Stimulated activated CD8-positive, alpha-beta memory T cell treated with anti-CD3 and anti-CD28 coated beads, Interleukin-4, amount 100 ng/mL, for 24 hours (primary cell): ENCODE data around the gene GGT1.
"Not testable (repeated sequence)": the region's sequence is repeated elsewhere in the genome, so short reads cannot be mapped to it uniquely, and the experiment has no call there.

Source experiments
- DNase-seq: peaks from one replicate; pipeline ENCODE4 v3.0.0-alpha.2; 2020; ENCODE audit warnings: low read depth

GGT1 gene

GRCh38 chr22:24584166-24584790 is 18.7 kb upstream of the GGT1 start:
- DNase-seq: no peak

GRCh38 chr22:24584871-24585411 is 18.1 kb upstream of the GGT1 start:
- no peak for DNase-seq

GRCh38 chr22:24585461-24585860 is 17.5 kb upstream of the GGT1 start:
- no peak for DNase-seq

GRCh38 chr22:24585927-24586546 is 17.0 kb upstream of the GGT1 start:
- DNase-seq: no peak

- DNase-seq: no peak
Observed at GRCh38 chr22:24587251-24587650, 15.7 kb upstream of the GGT1 start.

GRCh38 chr22:24587948-24588347 is 15.0 kb upstream of the GGT1 start:
- no peak for DNase-seq

GRCh38 chr22:24588381-24588756 is 14.6 kb upstream of the GGT1 start:
- no peak for DNase-seq

GRCh38 chr22:24588757-24589481 is 14.1 kb upstream of the GGT1 start:
- no peak for DNase-seq

- DNase-seq: no peak
Observed at GRCh38 chr22:24589518-24590030, 13.4 kb upstream of the GGT1 start.

- DNase-seq: no peak
Observed at GRCh38 chr22:24590596-24591173, 12.3 kb upstream of the GGT1 start.

GRCh38 chr22:24591286-24591830 is 11.6 kb upstream of the GGT1 start:
- no peak for DNase-seq

GRCh38 chr22:24592058-24592850 is 10.7 kb upstream of the GGT1 start:
- DNase-seq: no peak

- DNase-seq: peak; percentile 22
Observed at GRCh38 chr22:24592851-24593558, 10.0 kb upstream of the GGT1 start, which contains the start of gene LRRC75B. LRRC75B (minus strand) TSS chr22:24593073; CDS start chr22:24593039, 34 bp downstream.

- DNase-seq: not testable (repeated sequence)
Observed at GRCh38 chr22:24593559-24593835, 9.5 kb upstream of the GGT1 start.

- DNase-seq: no peak
Observed at GRCh38 chr22:24593836-24594568, 9.0 kb upstream of the GGT1 start.

GRCh38 chr22:24594569-24595120 is 8.3 kb upstream of the GGT1 start:
- no peak for DNase-seq

GRCh38 chr22:24595228-24595627 is 7.8 kb upstream of the GGT1 start:
- no peak for DNase-seq

GRCh38 chr22:24595863-24596262 is 7.1 kb upstream of the GGT1 start:
- DNase-seq: no peak

- DNase-seq: not testable (repeated sequence)
Observed at GRCh38 chr22:24597076-24597475, 5.9 kb upstream of the GGT1 start.

- no peak for DNase-seq
Observed at GRCh38 chr22:24599514-24599913, 3.5 kb upstream of the GGT1 start.
